MM.1S (cell line): ENCODE measurements around the gene TUBA8.

ENCODE experiments used
- CTCF ChIP-seq: fragments of 300-600 bp; sonication (generic); IDR thresholded peaks from 2 replicates; pipeline ENCODE4 v1.5.1; 2016; ENCODE audit warnings: antibody characterized with exemption, low read length, mixed read lengths
- EZH2 ChIP-seq: fragments of 300-600 bp; sonication (generic); optimal IDR thresholded peaks from 2 replicates; pipeline ENCODE3; 2017; ENCODE audit warnings: low read depth, mild to moderate bottlenecking, antibody characterized with exemption, low read length, mixed read lengths

DNA sequence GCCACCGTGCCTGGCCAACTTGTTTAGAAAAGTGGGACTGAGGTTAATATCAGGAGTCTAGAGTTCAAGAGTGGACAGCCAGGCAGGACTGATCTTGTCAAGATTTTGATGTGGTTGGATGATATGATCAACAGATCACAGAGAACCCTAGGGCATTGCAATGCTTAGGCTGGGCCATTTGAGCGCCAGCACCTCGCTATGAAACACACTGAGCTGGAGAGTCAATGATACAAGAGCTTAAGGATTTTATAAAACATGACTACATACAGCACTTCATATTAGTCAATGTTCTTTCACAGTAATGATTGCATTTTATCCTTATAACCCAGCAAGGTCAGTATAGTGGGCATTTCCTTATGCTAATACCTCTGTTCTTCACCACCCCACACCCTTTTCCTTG is 48.2 kb upstream of the TUBA8 start:
- TF ChIP-seq CTCF (no peak), EZH2 (no peak)
